ENCODE data around the gene C16orf95.

The C16orf95 gene

GRCh38 chr16:87316450-87316922, 706 bp downstream of the C16orf95 start:
- no peak for DNase-seq (ENCODE audit: low read depth)

- no peak for DNase-seq (ENCODE audit: low read depth)
Observed at GRCh38 chr16:87314990-87315420, 2.2 kb downstream of the C16orf95 start.

GRCh38 chr16:87312008-87312407, 5.2 kb downstream of the C16orf95 start:
- no peak for DNase-seq (ENCODE audit: low read depth)

- no peak for DNase-seq (ENCODE audit: low read depth)
Observed at GRCh38 chr16:87311387-87311786, 5.8 kb downstream of the C16orf95 start.

GRCh38 chr16:87310610-87311009, 6.6 kb downstream of the C16orf95 start:
- DNase-seq (ENCODE audit: low read depth), result no peak

- DNase-seq (ENCODE audit: low read depth), result no peak
Observed at GRCh38 chr16:87309620-87310525, 7.3 kb downstream of the C16orf95 start.

- DNase-seq (ENCODE audit: low read depth), result no peak
Observed at GRCh38 chr16:87308826-87309225, 8.4 kb downstream of the C16orf95 start.

- no peak for DNase-seq (ENCODE audit: low read depth)
Observed at GRCh38 chr16:87306516-87306915, 10.7 kb downstream of the C16orf95 start.

GRCh38 chr16:87305505-87306391, 11.4 kb downstream of the C16orf95 start:
- DNase-seq (ENCODE audit: low read depth), result no peak

GRCh38 chr16:87304951-87305350, 12.2 kb downstream of the C16orf95 start:
- DNase-seq (ENCODE audit: low read depth), result no peak

- no peak for DNase-seq (ENCODE audit: low read depth)
Observed at GRCh38 chr16:87303962-87304521, 13.2 kb downstream of the C16orf95 start.

- no peak for DNase-seq (ENCODE audit: low read depth)
Observed at GRCh38 chr16:87303431-87303930, 13.7 kb downstream of the C16orf95 start.

GRCh38 chr16:87298857-87299465, 18.2 kb downstream of the C16orf95 start:
- DNase-seq (ENCODE audit: low read depth), result no peak

GRCh38 chr16:87297918-87298631, 19.1 kb downstream of the C16orf95 start:
- peak; percentile 25 for DNase-seq (ENCODE audit: low read depth)

GRCh38 chr16:87297407-87297806, 19.8 kb downstream of the C16orf95 start:
- no peak for DNase-seq (ENCODE audit: low read depth)

- DNase-seq (ENCODE audit: low read depth), result no peak
Observed at GRCh38 chr16:87295661-87296531, 21.3 kb downstream of the C16orf95 start.

GRCh38 chr16:87295259-87295658, 21.9 kb downstream of the C16orf95 start:
- DNase-seq (ENCODE audit: low read depth), result no peak

GRCh38 chr16:87293990-87294389, 23.2 kb downstream of the C16orf95 start:
- DNase-seq (ENCODE audit: low read depth), result no peak

GRCh38 chr16:87291944-87292343, 25.2 kb downstream of the C16orf95 start:
- no peak for DNase-seq (ENCODE audit: low read depth)

GRCh38 chr16:87288753-87289362, 28.3 kb downstream of the C16orf95 start:
- no peak for DNase-seq (ENCODE audit: low read depth)

All from activated T-cell treated with anti-CD3 and anti-CD28 coated beads for 1 hour (primary cell).